HFF-Myc (cell line): Measurements from ENCODE around the gene A3GALT2.

Experiments
- DNase-seq: peaks from one replicate; pipeline ENCODE4 v3.0.0-alpha.2; 2011; ENCODE audit warnings: low read depth; ENCODE audit errors: extremely low read depth
- H3K4me3 ChIP-seq: replicated peaks from 2 replicates; pipeline ENCODE4 v1.5.1; 2011; ENCODE audit warnings: low read depth, mild to moderate bottlenecking, control low read depth, low read length
- TF ChIP-seq, protein P1 (sequence below): IDR thresholded peaks from 2 replicates; pipeline ENCODE4 v1.5.1; 2012; ENCODE audit warnings: mild to moderate bottlenecking, low read depth, low read length, control low read depth; ENCODE audit errors: missing control alignments

Gene A3GALT2

DNA sequence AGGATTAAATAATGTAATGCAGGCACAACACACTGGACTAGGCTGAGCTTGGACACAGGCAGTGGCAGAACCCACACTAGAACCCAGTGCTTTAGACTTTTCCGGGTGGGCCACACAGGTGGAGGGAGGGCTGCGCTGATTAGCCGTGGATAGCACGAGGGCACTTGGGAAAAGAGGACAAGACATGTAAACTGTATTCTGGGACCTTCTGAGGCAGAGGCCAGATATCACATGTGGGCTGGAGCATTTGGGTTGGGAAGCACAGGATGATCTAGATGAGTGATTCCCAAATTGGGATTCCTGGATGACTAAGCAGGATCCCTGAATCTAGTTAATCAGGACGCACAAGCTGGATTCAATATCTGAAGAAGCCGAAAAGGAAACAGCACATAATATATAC, 20.3 kb upstream of the A3GALT2 start:
- TF ChIP-seq, protein P1, sequence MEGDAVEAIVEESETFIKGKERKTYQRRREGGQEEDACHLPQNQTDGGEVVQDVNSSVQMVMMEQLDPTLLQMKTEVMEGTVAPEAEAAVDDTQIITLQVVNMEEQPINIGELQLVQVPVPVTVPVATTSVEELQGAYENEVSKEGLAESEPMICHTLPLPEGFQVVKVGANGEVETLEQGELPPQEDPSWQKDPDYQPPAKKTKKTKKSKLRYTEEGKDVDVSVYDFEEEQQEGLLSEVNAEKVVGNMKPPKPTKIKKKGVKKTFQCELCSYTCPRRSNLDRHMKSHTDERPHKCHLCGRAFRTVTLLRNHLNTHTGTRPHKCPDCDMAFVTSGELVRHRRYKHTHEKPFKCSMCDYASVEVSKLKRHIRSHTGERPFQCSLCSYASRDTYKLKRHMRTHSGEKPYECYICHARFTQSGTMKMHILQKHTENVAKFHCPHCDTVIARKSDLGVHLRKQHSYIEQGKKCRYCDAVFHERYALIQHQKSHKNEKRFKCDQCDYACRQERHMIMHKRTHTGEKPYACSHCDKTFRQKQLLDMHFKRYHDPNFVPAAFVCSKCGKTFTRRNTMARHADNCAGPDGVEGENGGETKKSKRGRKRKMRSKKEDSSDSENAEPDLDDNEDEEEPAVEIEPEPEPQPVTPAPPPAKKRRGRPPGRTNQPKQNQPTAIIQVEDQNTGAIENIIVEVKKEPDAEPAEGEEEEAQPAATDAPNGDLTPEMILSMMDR: no peak
- H3K4me3 ChIP-seq: no peak overlapping the region
- no peak for DNase-seq

- no peak overlapping the region for H3K4me3 ChIP-seq
- DNase-seq: no peak
- TF ChIP-seq, protein P1: peak; percentile 6
These were observed 18.5 kb upstream of the A3GALT2 start for GRCh38 chr1:33339413-33339812.

DNA sequence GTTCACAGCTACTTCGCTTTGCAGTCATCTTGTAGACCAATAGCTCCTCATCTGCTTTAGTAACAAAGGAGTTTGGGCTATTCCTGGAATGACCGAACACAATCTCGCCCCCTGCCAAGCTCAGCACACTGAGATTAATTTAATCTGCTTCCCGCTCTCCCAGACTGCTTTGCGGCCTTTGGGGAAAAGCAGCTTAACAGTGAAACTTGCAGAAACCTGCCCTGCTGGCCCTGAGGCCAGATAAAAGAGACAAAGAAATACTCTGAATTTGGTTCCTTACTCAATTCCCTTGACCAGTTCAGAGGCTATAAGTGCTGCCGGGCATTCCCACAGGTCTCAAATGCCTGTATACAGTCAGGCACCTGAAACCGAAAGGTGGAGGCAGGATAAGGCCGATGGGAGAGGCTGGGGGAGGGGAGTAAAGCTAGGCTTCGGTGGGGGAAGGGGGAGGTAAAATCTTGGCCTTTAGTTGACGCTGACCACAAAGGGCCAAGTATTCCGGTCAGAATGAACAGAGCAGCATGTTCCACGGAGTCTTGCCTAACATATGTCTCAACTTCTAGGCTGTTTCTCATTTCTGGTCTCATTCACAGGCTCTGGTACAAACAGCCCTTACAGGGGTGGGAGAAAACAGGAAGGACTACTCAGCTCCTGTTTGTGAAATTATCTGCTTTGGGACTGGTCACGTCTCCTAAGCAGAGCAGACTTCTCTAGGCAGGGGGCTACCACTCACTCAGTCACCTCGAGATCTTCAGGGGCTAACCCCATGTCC, 17.7 kb upstream of the A3GALT2 start:
- no peak overlapping the region for H3K4me3 ChIP-seq
- TF ChIP-seq, protein P1: no peak
- no peak for DNase-seq

GRCh38 chr1:33338048-33338439, 17.1 kb upstream of the A3GALT2 start:
- H3K4me3 ChIP-seq: no peak overlapping the region
- TF ChIP-seq, protein P1: no peak
- no peak for DNase-seq

DNA sequence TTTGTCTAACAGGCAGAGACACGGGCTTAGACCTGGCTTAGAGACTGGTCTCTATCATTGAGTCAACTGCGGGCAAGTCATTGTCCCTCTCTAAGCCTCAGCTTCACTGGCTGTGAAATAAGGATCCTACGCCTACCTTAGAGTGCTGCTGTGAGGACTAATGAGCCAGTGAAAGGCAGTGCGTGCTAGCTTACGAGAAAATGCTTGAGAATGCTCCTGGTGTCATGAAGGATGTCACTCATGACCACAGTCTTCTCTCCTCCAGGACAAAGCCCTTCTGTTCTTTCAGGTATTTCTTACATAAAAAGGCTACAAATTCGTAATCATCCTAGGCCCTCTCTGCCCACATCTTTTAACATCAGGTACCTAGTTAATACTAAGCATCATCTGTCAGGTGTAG, 16.5 kb upstream of the A3GALT2 start:
- no peak for DNase-seq
- TF ChIP-seq, protein P1: no peak
- no peak overlapping the region for H3K4me3 ChIP-seq

DNA sequence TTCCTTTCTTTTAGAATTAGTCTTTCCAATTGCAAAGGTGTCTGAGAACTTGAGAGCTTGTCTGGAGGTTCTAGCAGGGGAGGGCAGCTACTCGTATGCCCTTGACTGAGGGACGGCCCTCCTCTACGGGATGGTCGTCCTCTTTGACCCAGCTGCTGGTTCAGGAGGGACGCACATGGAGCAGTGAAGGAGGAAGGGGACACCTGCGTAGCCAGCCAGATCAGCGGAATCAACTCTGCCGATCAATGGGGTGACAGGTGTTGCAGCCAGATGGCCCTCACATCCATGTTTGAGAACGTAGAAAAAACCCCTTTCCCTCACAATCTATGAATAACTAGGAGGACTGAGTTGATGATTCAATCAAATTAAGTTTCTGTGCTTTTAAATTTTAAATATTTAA, 15.7 kb upstream of the A3GALT2 start:
- TF ChIP-seq, protein P1: no peak
- H3K4me3 ChIP-seq: no peak overlapping the region
- DNase-seq: no peak

GRCh38 chr1:33335020-33335419, 14.1 kb upstream of the A3GALT2 start:
- TF ChIP-seq, protein P1: no peak
- H3K4me3 ChIP-seq: no peak overlapping the region
- no peak for DNase-seq
